Measurements from ENCODE around the gene TMEM185B.

DNA sequence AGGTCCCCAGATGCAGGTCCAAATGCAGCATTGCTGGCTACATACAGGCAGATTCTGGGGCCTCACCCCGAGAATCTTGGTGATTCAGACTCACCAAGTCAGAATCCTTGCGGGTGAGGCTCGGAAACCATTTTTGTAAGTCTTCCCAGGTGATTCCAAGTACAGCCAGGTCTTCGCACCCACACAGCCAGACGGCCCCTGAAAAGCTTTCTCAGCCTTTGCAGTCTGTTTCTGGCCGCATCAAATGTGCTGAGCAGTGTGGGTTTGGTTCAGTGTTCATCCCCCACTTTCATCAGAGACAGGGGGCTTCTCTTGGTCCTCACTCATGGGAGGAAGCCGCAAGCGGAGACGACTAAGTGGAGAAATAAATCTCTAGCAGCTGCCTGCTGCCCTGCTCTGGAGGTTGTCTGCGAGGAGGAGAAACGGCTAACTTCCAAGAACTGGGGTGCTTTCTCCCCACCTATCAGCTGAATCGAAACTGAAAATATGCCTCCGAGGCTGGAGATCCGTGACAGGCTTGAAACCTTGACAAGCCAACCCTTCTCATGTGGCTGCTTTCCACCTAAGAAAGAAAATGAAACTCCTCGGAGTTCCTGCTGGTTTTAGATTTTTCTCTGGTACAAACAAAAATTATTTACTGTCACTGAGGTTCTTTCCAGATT, 8.9 kb upstream of the TMEM185B start:
- TF ChIP-seq, protein P1, sequence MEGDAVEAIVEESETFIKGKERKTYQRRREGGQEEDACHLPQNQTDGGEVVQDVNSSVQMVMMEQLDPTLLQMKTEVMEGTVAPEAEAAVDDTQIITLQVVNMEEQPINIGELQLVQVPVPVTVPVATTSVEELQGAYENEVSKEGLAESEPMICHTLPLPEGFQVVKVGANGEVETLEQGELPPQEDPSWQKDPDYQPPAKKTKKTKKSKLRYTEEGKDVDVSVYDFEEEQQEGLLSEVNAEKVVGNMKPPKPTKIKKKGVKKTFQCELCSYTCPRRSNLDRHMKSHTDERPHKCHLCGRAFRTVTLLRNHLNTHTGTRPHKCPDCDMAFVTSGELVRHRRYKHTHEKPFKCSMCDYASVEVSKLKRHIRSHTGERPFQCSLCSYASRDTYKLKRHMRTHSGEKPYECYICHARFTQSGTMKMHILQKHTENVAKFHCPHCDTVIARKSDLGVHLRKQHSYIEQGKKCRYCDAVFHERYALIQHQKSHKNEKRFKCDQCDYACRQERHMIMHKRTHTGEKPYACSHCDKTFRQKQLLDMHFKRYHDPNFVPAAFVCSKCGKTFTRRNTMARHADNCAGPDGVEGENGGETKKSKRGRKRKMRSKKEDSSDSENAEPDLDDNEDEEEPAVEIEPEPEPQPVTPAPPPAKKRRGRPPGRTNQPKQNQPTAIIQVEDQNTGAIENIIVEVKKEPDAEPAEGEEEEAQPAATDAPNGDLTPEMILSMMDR (IDR thresholded peaks at IDR 0.05) = no peak
- no peak for TF ChIP-seq POLR2A (IDR thresholded peaks at IDR 0.05)

Data from thyroid gland (tissue), 4 donors.